GM12878 (cell line): ENCODE measurements around the gene SPTY2D1. TPM values are rescaled to one million over a fixed set of nuclear protein-coding genes. Genes with fewer than 3 reads are reported as not detected.

ENCODE experiments used
- polyA plus RNA-seq, 11 experiments: library from polyadenylated mRNA; depleted of rRNA in 4 of 11; unstranded in 6 of 11; stranded (reverse) in 5 of 11; fragments of >200 nt; fragmentation: Nextera tagmentation in 4 of 11; fragmentation: Illumina TruSeq in 1 of 11; extraction: Ambion mirVana in 4 of 11; extraction: Trizol in 1 of 11; gene quantifications; 1 replicate in 1 of 11; 2 replicates in 10 of 11; pipeline versions ENCODE4 v1.2.1 to v1.2.3, GENCODE V29; 2011 to 2016; ENCODE audit warnings: inconsistent platforms in 2 of 11, missing spikeins in 2 of 11, low read depth in 1 of 11
- total RNA-seq, 4 experiments: library from RNA; depleted of rRNA in 3 of 4; stranded (reverse); fragments of >200 nt in 3 of 4; fragmentation: Illumina TruSeq in 1 of 4; extraction: Trizol in 1 of 4; gene quantifications; 2 replicates each; pipeline versions ENCODE4 v1.2.1 to v1.2.3, GENCODE V29; 2013 to 2021

SPTY2D1 gene
- total and polyA plus RNA-seq, 10 of the 15 experiments (the other 5 are each of a cell fraction or from before 2014, with no cell fraction given): 4.6 to 31.1 (median 15.5) TPM

Other genes with a start within 250 kb of the SPTY2D1 start
Only the 7 nearest of the 9 such genes appear.
- not detected in 2 replicates for gene LDHAL6A, start 178.5 kb downstream of the SPTY2D1 start, total RNA-seq (2014; rRNA removed)
- gene LDHAL6A, start 178.5 kb downstream of the SPTY2D1 start, total RNA-seq (2014; rRNA removed; fragmentation: Illumina TruSeq; extraction: Trizol): not detected in 2 replicates
- gene LDHAL6A, start 178.5 kb downstream of the SPTY2D1 start, total RNA-seq (2021): not detected in 2 replicates
- not detected in 2 replicates for gene LDHAL6A, start 178.5 kb downstream of the SPTY2D1 start, polyA plus RNA-seq (2011; rRNA removed)
- gene LDHAL6A, start 178.5 kb downstream of the SPTY2D1 start, polyA plus RNA-seq (2014; fragmentation: Illumina TruSeq; extraction: Trizol): not detected in 2 replicates
- gene LDHAL6A, start 178.5 kb downstream of the SPTY2D1 start, polyA plus RNA-seq (2014; fragmentation: Nextera tagmentation; extraction: Ambion mirVana): under 1 TPM in 1 of 2 experiments, not detected in 1; 0.03 TPM
- not detected in 2 replicates for gene LDHAL6A, start 178.5 kb downstream of the SPTY2D1 start, polyA plus RNA-seq (2014; rRNA removed)
- gene LDHAL6A, start 178.5 kb downstream of the SPTY2D1 start, polyA plus RNA-seq (2016; fragmentation: Nextera tagmentation; extraction: Ambion mirVana): under 1 TPM; 0.09 to 0.11 TPM
- gene TSG101, start 107.4 kb downstream of the SPTY2D1 start, total RNA-seq (2014; rRNA removed): 89.7 and 93.1 TPM in 2 replicates
- 71.5 and 74.2 TPM in 2 replicates for gene TSG101, start 107.4 kb downstream of the SPTY2D1 start, total RNA-seq (2014; rRNA removed; fragmentation: Illumina TruSeq; extraction: Trizol)
- 38.8 and 42.3 TPM in 2 replicates for gene TSG101, start 107.4 kb downstream of the SPTY2D1 start, total RNA-seq (2021)
- gene TSG101, start 107.4 kb downstream of the SPTY2D1 start, polyA plus RNA-seq (2011; rRNA removed): 98.7 and 123 TPM in 2 replicates
- gene TSG101, start 107.4 kb downstream of the SPTY2D1 start, polyA plus RNA-seq (2014; fragmentation: Illumina TruSeq; extraction: Trizol): 142 and 147 TPM in 2 replicates
- gene TSG101, start 107.4 kb downstream of the SPTY2D1 start, polyA plus RNA-seq (2014; fragmentation: Nextera tagmentation; extraction: Ambion mirVana): 10 to 100 TPM; 22.3 to 37.6 TPM
- 63.5 and 80.0 TPM in 2 replicates for gene TSG101, start 107.4 kb downstream of the SPTY2D1 start, polyA plus RNA-seq (2014; rRNA removed)
- gene TSG101, start 107.4 kb downstream of the SPTY2D1 start, polyA plus RNA-seq (2016; fragmentation: Nextera tagmentation; extraction: Ambion mirVana): 100 to 1,000 TPM in 1 of 2 experiments, 10 to 100 TPM in 1; 98.3 to 102 TPM
- gene UEVLD, start 45.6 kb downstream of the SPTY2D1 start, total RNA-seq (2014; rRNA removed): 13.5 and 14.7 TPM in 2 replicates
- 14.4 and 14.7 TPM in 2 replicates for gene UEVLD, start 45.6 kb downstream of the SPTY2D1 start, total RNA-seq (2014; rRNA removed; fragmentation: Illumina TruSeq; extraction: Trizol)
- 10.2 and 12.0 TPM in 2 replicates for gene UEVLD, start 45.6 kb downstream of the SPTY2D1 start, total RNA-seq (2021)
- 16.3 and 23.8 TPM in 2 replicates for gene UEVLD, start 45.6 kb downstream of the SPTY2D1 start, polyA plus RNA-seq (2011; rRNA removed)
- gene UEVLD, start 45.6 kb downstream of the SPTY2D1 start, polyA plus RNA-seq (2014; fragmentation: Illumina TruSeq; extraction: Trizol): 14.1 and 16.1 TPM in 2 replicates
- gene UEVLD, start 45.6 kb downstream of the SPTY2D1 start, polyA plus RNA-seq (2014; fragmentation: Nextera tagmentation; extraction: Ambion mirVana): 1 to 10 TPM; 6.5 to 9.6 TPM
- gene UEVLD, start 45.6 kb downstream of the SPTY2D1 start, polyA plus RNA-seq (2014; rRNA removed): 8.0 and 10.6 TPM in 2 replicates
- 10 to 100 TPM; 13.3 to 13.8 TPM for gene UEVLD, start 45.6 kb downstream of the SPTY2D1 start, polyA plus RNA-seq (2016; fragmentation: Nextera tagmentation; extraction: Ambion mirVana)
- gene MISFA, start 34.6 kb downstream of the SPTY2D1 start, total RNA-seq (2014; rRNA removed): 1.0 and 3.3 TPM in 2 replicates
- 2.9 and 3.9 TPM in 2 replicates for gene MISFA, start 34.6 kb downstream of the SPTY2D1 start, total RNA-seq (2014; rRNA removed; fragmentation: Illumina TruSeq; extraction: Trizol)
- 3.8 and 4.6 TPM in 2 replicates for gene MISFA, start 34.6 kb downstream of the SPTY2D1 start, total RNA-seq (2021)
- gene MISFA, start 34.6 kb downstream of the SPTY2D1 start, polyA plus RNA-seq (2011; rRNA removed): 1.3 and 3.7 TPM in 2 replicates
- 0.88 TPM in 1 of 2 replicates, not detected in the other for gene MISFA, start 34.6 kb downstream of the SPTY2D1 start, polyA plus RNA-seq (2014; fragmentation: Illumina TruSeq; extraction: Trizol)
- gene MISFA, start 34.6 kb downstream of the SPTY2D1 start, polyA plus RNA-seq (2014; fragmentation: Nextera tagmentation; extraction: Ambion mirVana): 1 to 10 TPM; 2.1 to 2.8 TPM
- 2.5 TPM in 1 of 2 replicates, not detected in the other for gene MISFA, start 34.6 kb downstream of the SPTY2D1 start, polyA plus RNA-seq (2014; rRNA removed)
- 1 to 10 TPM; 2.3 TPM for gene MISFA, start 34.6 kb downstream of the SPTY2D1 start, polyA plus RNA-seq (2016; fragmentation: Nextera tagmentation; extraction: Ambion mirVana)
- gene TMEM86A, start 64.4 kb upstream of the SPTY2D1 start, total RNA-seq (2014; rRNA removed): 0.06 TPM in 1 of 2 replicates, not detected in the other
- not detected in 2 replicates for gene TMEM86A, start 64.4 kb upstream of the SPTY2D1 start, total RNA-seq (2014; rRNA removed; fragmentation: Illumina TruSeq; extraction: Trizol)
- not detected in 2 replicates for gene TMEM86A, start 64.4 kb upstream of the SPTY2D1 start, total RNA-seq (2021)
- gene TMEM86A, start 64.4 kb upstream of the SPTY2D1 start, polyA plus RNA-seq (2011; rRNA removed): not detected in 2 replicates
- 0.11 TPM in 1 of 2 replicates, not detected in the other for gene TMEM86A, start 64.4 kb upstream of the SPTY2D1 start, polyA plus RNA-seq (2014; fragmentation: Illumina TruSeq; extraction: Trizol)
- not detected for gene TMEM86A, start 64.4 kb upstream of the SPTY2D1 start, polyA plus RNA-seq (2014; fragmentation: Nextera tagmentation; extraction: Ambion mirVana)
- 0.01 and 0.03 TPM in 2 replicates for gene TMEM86A, start 64.4 kb upstream of the SPTY2D1 start, polyA plus RNA-seq (2014; rRNA removed)
- gene TMEM86A, start 64.4 kb upstream of the SPTY2D1 start, polyA plus RNA-seq (2016; fragmentation: Nextera tagmentation; extraction: Ambion mirVana): under 1 TPM in 1 of 2 experiments, not detected in 1; 0.11 TPM
- not detected in 2 replicates for gene IGSF22, start 91.8 kb upstream of the SPTY2D1 start, total RNA-seq (2014; rRNA removed)
- gene IGSF22, start 91.8 kb upstream of the SPTY2D1 start, total RNA-seq (2014; rRNA removed; fragmentation: Illumina TruSeq; extraction: Trizol): not detected in 2 replicates
- gene IGSF22, start 91.8 kb upstream of the SPTY2D1 start, total RNA-seq (2021): not detected in 2 replicates
- gene IGSF22, start 91.8 kb upstream of the SPTY2D1 start, polyA plus RNA-seq (2011; rRNA removed): not detected in 2 replicates
- gene IGSF22, start 91.8 kb upstream of the SPTY2D1 start, polyA plus RNA-seq (2014; fragmentation: Illumina TruSeq; extraction: Trizol): not detected in 2 replicates
- under 1 TPM; 0.02 to 0.18 TPM for gene IGSF22, start 91.8 kb upstream of the SPTY2D1 start, polyA plus RNA-seq (2014; fragmentation: Nextera tagmentation; extraction: Ambion mirVana)
- gene IGSF22, start 91.8 kb upstream of the SPTY2D1 start, polyA plus RNA-seq (2014; rRNA removed): not detected in 2 replicates
- gene IGSF22, start 91.8 kb upstream of the SPTY2D1 start, polyA plus RNA-seq (2016; fragmentation: Nextera tagmentation; extraction: Ambion mirVana): not detected
- gene PTPN5, start 157.5 kb upstream of the SPTY2D1 start, total RNA-seq (2014; rRNA removed): not detected in 2 replicates
- gene PTPN5, start 157.5 kb upstream of the SPTY2D1 start, total RNA-seq (2014; rRNA removed; fragmentation: Illumina TruSeq; extraction: Trizol): not detected in 2 replicates
- gene PTPN5, start 157.5 kb upstream of the SPTY2D1 start, total RNA-seq (2021): not detected in 2 replicates
- gene PTPN5, start 157.5 kb upstream of the SPTY2D1 start, polyA plus RNA-seq (2011; rRNA removed): 0.04 TPM in 2 replicates
- 0.06 TPM in 1 of 2 replicates, not detected in the other for gene PTPN5, start 157.5 kb upstream of the SPTY2D1 start, polyA plus RNA-seq (2014; fragmentation: Illumina TruSeq; extraction: Trizol)
- not detected for gene PTPN5, start 157.5 kb upstream of the SPTY2D1 start, polyA plus RNA-seq (2014; fragmentation: Nextera tagmentation; extraction: Ambion mirVana)
- gene PTPN5, start 157.5 kb upstream of the SPTY2D1 start, polyA plus RNA-seq (2014; rRNA removed): not detected in 2 replicates
- under 1 TPM in 1 of 2 experiments, not detected in 1; 0.05 TPM for gene PTPN5, start 157.5 kb upstream of the SPTY2D1 start, polyA plus RNA-seq (2016; fragmentation: Nextera tagmentation; extraction: Ambion mirVana)